HEK293 (cell line): ENCODE measurements around the gene B4GAT1.
"Not testable (repeated sequence)": the region's sequence is repeated elsewhere in the genome, so short reads cannot be mapped to it uniquely, and the experiment has no call there.

ENCODE experiments used
- CTCF ChIA-PET: fragments of 350-600 bp; formaldehyde crosslinking; extraction: SDS; loops from one replicate; lab custom pipeline; 2021; ENCODE audit warnings: antibody characterized with exemption; lab: Yijun Ruan, JAX
- POLR2A ChIA-PET: fragments of 300-600 bp; formaldehyde crosslinking; extraction: SDS; loops from one replicate; lab custom pipeline; 2020; ENCODE audit warnings: antibody characterized with exemption, inconsistent platforms; lab: Yijun Ruan, JAX
- H3K27ac ChIP-seq: fragments of 200-500 bp; sonication (Bioruptor generic); 2 replicates; pipeline ENCODE4 v1.5.1; 2014; ENCODE audit warnings: low read depth, low read length, control low read depth, inconsistent platforms; ENCODE audit errors: extremely low read depth
- H3K36me3 ChIP-seq, 2 experiments: fragments of 200-500 bp in 1 of 2; sonication (Bioruptor generic) in 1 of 2; 1 replicate in 1 of 2; 2 replicates in 1 of 2; pipeline ENCODE4 v1.5.1; 2014 to 2017; ENCODE audit warnings: inconsistent platforms in 2 of 2, low read length in 2 of 2; ENCODE audit not compliant: control insufficient read depth in 2 of 2, insufficient read depth in 1 of 2
- H3K4me1 ChIP-seq: fragments of 200-500 bp; sonication (Bioruptor generic); 2 replicates; pipeline ENCODE4 v1.5.1; 2014; ENCODE audit warnings: mild to moderate bottlenecking, low read length, inconsistent platforms; ENCODE audit not compliant: control insufficient read depth, insufficient read depth
- H3K4me3 ChIP-seq: 2 replicates; pipeline ENCODE4 v1.5.1; 2011; ENCODE audit warnings: low read depth, mild to moderate bottlenecking, control low read depth, low read length, moderate library complexity
- H3K9me3 ChIP-seq: fragments of 200-500 bp; sonication (Bioruptor generic); 2 replicates; pipeline ENCODE4 v1.5.1; 2014; ENCODE audit warnings: low read depth, low read length, inconsistent platforms; ENCODE audit not compliant: control insufficient read depth, insufficient read depth
- BCL11A ChIP-seq: fragments of 450-650 bp; formaldehyde crosslinking; IDR thresholded peaks from 2 replicates; pipeline ENCODE4 v1.5.1; 2016; ENCODE audit warnings: low read depth, missing biosample characterization, missing genetic modification characterization
- FEZF1 ChIP-seq: fragments of 450-650 bp; formaldehyde crosslinking; IDR thresholded peaks from 2 replicates; pipeline ENCODE4 v1.5.1; 2016; ENCODE audit warnings: missing biosample characterization, missing genetic modification characterization
- MZF1 ChIP-seq: fragments of 450-650 bp; formaldehyde crosslinking; IDR thresholded peaks from 2 replicates; pipeline ENCODE4 v1.5.1; 2017; ENCODE audit warnings: missing biosample characterization, missing genetic modification characterization, borderline replicate concordance
- RBAK ChIP-seq: fragments of 450-650 bp; formaldehyde crosslinking; IDR thresholded peaks from 2 replicates; pipeline ENCODE4 v1.5.1; 2016; ENCODE audit warnings: missing biosample characterization, missing genetic modification characterization
- SALL2 ChIP-seq: fragments of 450-650 bp; formaldehyde crosslinking; IDR thresholded peaks from 2 replicates; pipeline ENCODE4 v1.5.0; 2017; ENCODE audit warnings: missing biosample characterization, mild to moderate bottlenecking, missing genetic modification characterization, borderline replicate concordance
- YY1 ChIP-seq: fragments of 450-650 bp; formaldehyde crosslinking; IDR thresholded peaks from 2 replicates; pipeline ENCODE4 v1.5.1; 2018; ENCODE audit warnings: missing biosample characterization, missing genetic modification characterization
- ZBTB20 ChIP-seq: fragments of 450-650 bp; formaldehyde crosslinking; IDR thresholded peaks from 2 replicates; pipeline ENCODE4 v1.5.1; 2016; ENCODE audit warnings: missing biosample characterization, missing genetic modification characterization
- ZBTB7A ChIP-seq: fragments of 450-650 bp; formaldehyde crosslinking; IDR thresholded peaks from 2 replicates; pipeline ENCODE4 v1.5.1; 2016; ENCODE audit warnings: low read depth, missing biosample characterization, missing genetic modification characterization
- ZFP3 ChIP-seq: fragments of 450-650 bp; formaldehyde crosslinking; IDR thresholded peaks from 2 replicates; pipeline ENCODE4 v1.5.1; 2016; ENCODE audit warnings: low read depth, missing biosample characterization, missing genetic modification characterization
- ZNF10 ChIP-seq: fragments of 450-650 bp; formaldehyde crosslinking; IDR thresholded peaks from 2 replicates; pipeline ENCODE4 v1.5.1; 2017; ENCODE audit warnings: missing biosample characterization, missing genetic modification characterization
- ZNF112 ChIP-seq: fragments of 450-650 bp; formaldehyde crosslinking; IDR thresholded peaks from 2 replicates; pipeline ENCODE4 v1.5.0; 2017; ENCODE audit warnings: missing biosample characterization, missing genetic modification characterization
- ZNF140 ChIP-seq: fragments of 450-650 bp; formaldehyde crosslinking; IDR thresholded peaks from 2 replicates; pipeline ENCODE4 v1.5.1; 2016; ENCODE audit warnings: missing biosample characterization, missing genetic modification characterization
- ZNF157 ChIP-seq: fragments of 450-650 bp; formaldehyde crosslinking; IDR thresholded peaks from 2 replicates; pipeline ENCODE4 v1.5.1; 2016; ENCODE audit warnings: missing biosample characterization, missing genetic modification characterization
- ZNF169 ChIP-seq: fragments of 450-650 bp; formaldehyde crosslinking; IDR thresholded peaks from 2 replicates; pipeline ENCODE4 v1.5.1; 2016; ENCODE audit warnings: missing biosample characterization, missing genetic modification characterization
- ZNF221 ChIP-seq: fragments of 450-650 bp; formaldehyde crosslinking; IDR thresholded peaks from 2 replicates; pipeline ENCODE4 v1.5.1; 2017; ENCODE audit warnings: missing biosample characterization, missing genetic modification characterization, borderline replicate concordance
- ZNF274 ChIP-seq, 2 experiments: fragments of 200-500 bp in 1 of 2; fragments of 450-650 bp in 1 of 2; sonication (Bioruptor generic) in 1 of 2; formaldehyde crosslinking in 1 of 2; IDR thresholded peaks; 2 replicates each; pipeline versions ENCODE4 v1.5.1 to v1.6.1; 2014 to 2016; ENCODE audit warnings: borderline replicate concordance in 1 of 2, inconsistent platforms in 1 of 2, low read length in 1 of 2, missing biosample characterization in 1 of 2, missing genetic modification characterization in 1 of 2
- ZNF37A ChIP-seq: fragments of 450-650 bp; IDR thresholded peaks from 2 replicates; pipeline ENCODE4 v1.5.1; 2018; ENCODE audit warnings: missing biosample characterization, missing genetic modification characterization
- ZNF426 ChIP-seq: fragments of 450-650 bp; formaldehyde crosslinking; IDR thresholded peaks from 2 replicates; pipeline ENCODE4 v1.5.1; 2017; ENCODE audit warnings: missing biosample characterization, missing genetic modification characterization, mild to moderate bottlenecking, inconsistent platforms, moderate library complexity
- ZNF433 ChIP-seq: fragments of 450-650 bp; formaldehyde crosslinking; IDR thresholded peaks from 2 replicates; pipeline ENCODE4 v1.5.1; 2016; ENCODE audit warnings: missing biosample characterization, missing genetic modification characterization, low read depth
- ZNF544 ChIP-seq: fragments of 450-650 bp; formaldehyde crosslinking; IDR thresholded peaks from 2 replicates; pipeline ENCODE4 v1.5.0; 2017; ENCODE audit warnings: missing biosample characterization, missing genetic modification characterization
- ZNF561 ChIP-seq: fragments of 450-650 bp; IDR thresholded peaks from 2 replicates; pipeline ENCODE4 v1.5.1; 2018; ENCODE audit warnings: missing biosample characterization, missing genetic modification characterization, borderline replicate concordance
- ZNF580 ChIP-seq: fragments of 450-650 bp; formaldehyde crosslinking; IDR thresholded peaks from 2 replicates; pipeline ENCODE4 v1.5.1; 2016; ENCODE audit warnings: missing biosample characterization, missing genetic modification characterization
- ZNF610 ChIP-seq: fragments of 450-650 bp; formaldehyde crosslinking; IDR thresholded peaks from 2 replicates; pipeline ENCODE4 v1.5.1; 2016; ENCODE audit warnings: missing biosample characterization, missing genetic modification characterization, borderline replicate concordance

The B4GAT1 gene

DNA sequence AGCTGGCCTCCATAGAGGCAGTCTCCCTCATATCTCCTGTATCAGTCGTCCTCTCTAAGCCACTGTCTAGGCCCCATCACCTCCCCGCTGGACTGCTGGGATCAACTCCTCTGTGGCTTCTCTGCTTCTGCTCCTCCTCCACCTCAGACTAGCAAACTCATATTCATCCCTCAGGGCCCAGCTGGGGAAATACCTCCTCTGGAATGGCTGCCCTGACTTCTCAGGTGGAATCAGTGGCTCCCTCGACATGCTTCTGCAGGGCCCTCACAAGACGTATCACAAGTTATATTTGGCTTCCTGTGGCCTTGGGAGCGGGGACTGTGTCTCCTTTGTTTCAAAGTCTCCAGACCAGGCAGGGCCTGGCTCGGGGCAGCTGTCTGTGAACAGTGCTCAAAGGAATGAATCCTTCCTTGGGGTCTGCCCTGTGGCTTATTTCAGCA is 14.1 kb upstream of the B4GAT1 start:
- Histone ChIP-seq H3K9me3 (no peaks in the 10 kb centered on the region), H3K4me3 (no peak overlapping the region), H3K4me1 (no peaks in the 10 kb centered on the region), H3K27ac (no peak overlapping the region), H3K36me3 (peaks cover 0 to 31% of the 10 kb centered on the region in 2 experiments; a peak in 1 of 3 replicates)
- ChIA-PET POLR2A (interaction anchor here (2.2 kb wide), 1 partner anchor 10 kb away, joined by 7 read pairs; the partner anchor contains the start of gene SLC29A2), CTCF (interaction anchor here (0.8 to 1.0 kb wide), 2 partner anchors 28 to 46 kb away, joined by 3 to 5 read pairs; no protein-coding TSS in a partner anchor)
- TF ChIP-seq ZNF157 (no peak), ZFP3 (tag by site-specific recombination) (peak; percentile 63; the same call in 1 of the 2 replicates)

DNA sequence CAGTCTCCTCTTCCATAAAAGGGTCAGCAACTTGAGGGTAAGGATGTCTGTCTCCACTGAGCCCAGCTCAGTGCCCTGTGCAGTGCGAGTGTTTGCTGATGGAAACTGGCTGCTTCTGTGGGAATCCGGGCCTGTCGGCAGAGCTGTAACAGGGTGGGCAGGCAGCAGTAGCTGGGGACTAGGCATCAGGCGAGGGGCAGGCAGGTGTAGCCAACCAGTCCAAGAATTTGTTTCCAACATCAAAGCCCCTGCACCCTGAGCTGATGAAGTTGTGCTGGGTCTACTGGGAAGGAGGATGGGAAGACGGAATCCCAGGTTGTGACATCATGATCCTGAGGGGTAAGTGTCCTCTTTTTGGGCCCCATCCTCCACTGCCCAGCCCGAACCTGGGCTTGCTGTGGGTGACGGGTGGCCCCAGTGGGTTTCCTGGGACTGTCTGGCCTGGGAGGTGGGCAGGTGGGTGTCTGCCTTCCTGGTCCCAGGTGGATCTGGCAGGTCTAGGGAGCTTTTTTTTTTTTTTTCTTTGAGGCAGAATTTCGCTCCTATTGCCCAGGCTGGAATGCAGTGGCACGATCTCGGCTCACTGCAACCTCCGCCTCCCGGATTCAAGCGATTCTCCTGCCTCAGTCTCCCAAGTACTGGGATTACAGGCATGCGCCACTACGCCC is 13.1 kb upstream of the B4GAT1 start:
- H3K4me3 ChIP-seq: no peak overlapping the region
- TF ChIP-seq ZNF10 (tag by site-specific recombination) (peak; percentile 74), BCL11A (tag by site-specific recombination) (no peak)
- peaks cover 0 to 23% of the 10 kb centered on the region in 2 experiments; a peak in 1 of 3 replicates for H3K36me3 ChIP-seq
- ChIA-PET POLR2A (interaction anchor here (0.6 to 1.5 kb wide), 3 partner anchors 12 to 119 kb away, joined by 3 to 4 read pairs (median 3); partner anchors contain the start of gene DPP3), CTCF (no interaction called here)
- H3K4me1 ChIP-seq: no peaks in the 10 kb centered on the region
- H3K9me3 ChIP-seq: no peaks in the 10 kb centered on the region
- H3K27ac ChIP-seq: no peak overlapping the region

- H3K27ac ChIP-seq: no peak overlapping the region
- H3K4me3 ChIP-seq: no peak overlapping the region
- CTCF ChIA-PET: no interaction called here
- POLR2A ChIA-PET: interaction anchor here (0.7 to 1.5 kb wide), 2 partner anchors 8 to 120 kb away, joined by 3 to 4 read pairs; partner anchors contain the start of gene DPP3
- peaks cover 0 to 18% of the 10 kb centered on the region in 2 experiments; a peak in 1 of 3 replicates for H3K36me3 ChIP-seq
- no peaks in the 10 kb centered on the region for H3K9me3 ChIP-seq
- H3K4me1 ChIP-seq: no peaks in the 10 kb centered on the region
- TF ChIP-seq ZNF112 (tag by site-specific recombination): no peak
- no peak for TF ChIP-seq ZNF426 (tag by site-specific recombination)
- no peak for TF ChIP-seq ZNF433 (tag by site-specific recombination)
- no peak for TF ChIP-seq ZBTB7A (tag by site-specific recombination)
- TF ChIP-seq ZNF140 (tag by site-specific recombination): no peak
- TF ChIP-seq FEZF1: no peak
- no peak for TF ChIP-seq ZNF610 (tag by site-specific recombination)
Measured at GRCh38 chr11:66359662-66360087, 12.2 kb upstream of the B4GAT1 start.

- H3K27ac ChIP-seq, H3K9me3 ChIP-seq, H3K4me3 ChIP-seq, H3K36me3 ChIP-seq, H3K4me1 ChIP-seq: not testable (repeated sequence)
- CTCF ChIA-PET: interaction anchor here (1.2 to 3.1 kb wide), 2 partner anchors 13 to 39 kb away, joined by 4 to 24 read pairs; no protein-coding TSS in a partner anchor
- POLR2A ChIA-PET: interaction anchor here (0.6 kb wide), 1 partner anchor 463 kb away, joined by 5 read pairs; the partner anchor contains the start of gene FIBP
Measured at GRCh38 chr11:66350560-66351235, 3.3 kb upstream of the B4GAT1 start.

DNA sequence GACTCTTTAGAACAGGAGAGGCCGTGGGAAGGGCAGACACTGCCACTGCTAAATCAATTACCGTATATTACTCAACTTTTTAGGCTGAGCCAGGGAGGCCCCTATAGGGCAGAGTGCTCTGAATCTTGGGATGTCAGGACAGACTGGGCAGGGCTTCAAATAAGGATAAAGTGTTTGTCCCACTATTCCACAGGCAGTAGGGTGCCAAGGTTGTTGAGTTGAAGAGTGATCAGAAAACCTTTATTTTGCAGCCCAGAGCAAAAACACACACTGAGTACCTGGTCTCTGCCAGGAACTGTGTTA is 1.6 kb upstream of the B4GAT1 start:
- CTCF ChIA-PET: interaction anchor here (3.1 kb wide), 1 partner anchor 15 kb away, joined by 24 read pairs; no protein-coding TSS in a partner anchor
- Histone ChIP-seq H3K9me3 (no peaks in the 10 kb centered on the region), H3K4me3 (no peak overlapping the region), H3K27ac (no peak overlapping the region), H3K36me3 (peaks cover 0 to 2% of the 10 kb centered on the region in 2 experiments; a peak in 1 of 3 replicates), H3K4me1 (no peaks in the 10 kb centered on the region)
- POLR2A ChIA-PET: no interaction called here
- no peak for TF ChIP-seq MZF1 (tag by site-specific recombination)
- TF ChIP-seq ZNF140 (tag by site-specific recombination): no peak
- no peak for TF ChIP-seq ZNF426 (tag by site-specific recombination)
- TF ChIP-seq RBAK: no peak
- TF ChIP-seq ZNF274 (IDR thresholded peaks at IDR 0.05; ENCODE audit: low read length): no peak
- TF ChIP-seq ZNF274 (tag by site-specific recombination; IDR thresholded peaks at IDR 0.05; ENCODE audit: borderline replicate concordance): no peak
- no peak for TF ChIP-seq FEZF1
- no peak for TF ChIP-seq ZBTB20 (tag by site-specific recombination)
- no peak for TF ChIP-seq ZNF221
- no peak for TF ChIP-seq ZNF157
- TF ChIP-seq ZNF580 (tag by site-specific recombination): no peak
- TF ChIP-seq SALL2 (tag by site-specific recombination): no peak
- TF ChIP-seq YY1 (tag by site-specific recombination): no peak
- no peak for TF ChIP-seq ZNF544 (tag by site-specific recombination)
- TF ChIP-seq ZNF169 (tag by site-specific recombination): no peak
- no peak for TF ChIP-seq ZNF561 (tag by site-specific recombination)
- TF ChIP-seq ZNF37A (tag by site-specific recombination): no peak
